A204.1 (cell line): ENCODE data around the gene SPRY1.

Experiments used
- FAIRE-seq: peaks from 2 replicates; lab custom pipeline; 2012; peaks lifted over from hg19 to GRCh38; lab: Jason Lieb, UNC

The SPRY1 gene

GRCh38 chr4:123396307-123397143 lies at the start of gene SPRY1:
TSS of gene SPRY1 (plus strand) at chr4:123396795. CDS start at chr4:123401592, 4,797 bp downstream.
- FAIRE-seq = no peak

GRCh38 chr4:123346951-123347350 lies 49.6 kb upstream of the SPRY1 start:
- FAIRE-seq = no peak

GRCh38 chr4:123348946-123349345 lies 47.6 kb upstream of the SPRY1 start:
- FAIRE-seq = no peak

GRCh38 chr4:123349421-123350190 lies 47.0 kb upstream of the SPRY1 start:
- no peak for FAIRE-seq

- FAIRE-seq = no peak
Observed at GRCh38 chr4:123350191-123350544, 46.4 kb upstream of the SPRY1 start.

GRCh38 chr4:123350726-123351125 lies 45.9 kb upstream of the SPRY1 start:
- FAIRE-seq = no peak

- no peak for FAIRE-seq
Observed at GRCh38 chr4:123351713-123352112, 44.9 kb upstream of the SPRY1 start.

- no peak for FAIRE-seq
Observed at GRCh38 chr4:123352240-123352945, 44.2 kb upstream of the SPRY1 start.

GRCh38 chr4:123352966-123353365 lies 43.6 kb upstream of the SPRY1 start:
- no peak for FAIRE-seq

- no peak for FAIRE-seq
Observed at GRCh38 chr4:123353656-123354055, 42.9 kb upstream of the SPRY1 start.

- FAIRE-seq = no peak
Observed at GRCh38 chr4:123354701-123355100, 41.9 kb upstream of the SPRY1 start.

- no peak for FAIRE-seq
Observed at GRCh38 chr4:123356921-123357320, 39.7 kb upstream of the SPRY1 start.

GRCh38 chr4:123359449-123360315 lies 36.9 kb upstream of the SPRY1 start:
- no peak for FAIRE-seq

GRCh38 chr4:123361195-123361861 lies 35.3 kb upstream of the SPRY1 start:
- no peak for FAIRE-seq

- FAIRE-seq = no peak
Observed at GRCh38 chr4:123362103-123362502, 34.5 kb upstream of the SPRY1 start.

GRCh38 chr4:123363729-123364128 lies 32.9 kb upstream of the SPRY1 start:
- FAIRE-seq = no peak

- no peak for FAIRE-seq
Observed at GRCh38 chr4:123364906-123365305, 31.7 kb upstream of the SPRY1 start.

- no peak for FAIRE-seq
Observed at GRCh38 chr4:123365412-123365811, 31.2 kb upstream of the SPRY1 start.

GRCh38 chr4:123366144-123366748 lies 30.3 kb upstream of the SPRY1 start:
- FAIRE-seq = no peak

- no peak for FAIRE-seq
Observed at GRCh38 chr4:123378794-123379193, 17.8 kb upstream of the SPRY1 start.

- no peak for FAIRE-seq
Observed at GRCh38 chr4:123379392-123379791, 17.2 kb upstream of the SPRY1 start.
